Heart left ventricle (tissue), 16 donors: ENCODE results near the gene UBE2QL1. TPM values are rescaled to one million over a fixed set of nuclear protein-coding genes. Genes with fewer than 3 reads are reported as not detected.

Experiments used
- ATAC-seq, 4 donors: fragments of 200-7000 bp; cut with Tn5 transposase; one replicate each; pipeline ENCODE4 v1.9.1; 2020 to 2022; ENCODE audit warnings: moderate library complexity in 4 of 4, mild to moderate bottlenecking in 3 of 4, moderate number of reproducible peaks in 1 of 4
- DNase-seq, 5 donors: peaks; one replicate each; pipeline ENCODE4 v3.0.0-alpha.2; 2020
- H3K27ac ChIP-seq, 12 donors: fragments of 200-600 bp; sonication (generic) in 4 of 12; one replicate each; pipeline versions ENCODE4 v1.5.0 to v1.8.0; 2016 to 2022; ENCODE audit warnings: mild to moderate bottlenecking in 2 of 12
- H3K27me3 ChIP-seq, 9 donors: fragments of 200-600 bp; sonication (generic) in 2 of 9; one replicate each; pipeline versions ENCODE4 v1.5.1 to v1.8.0; 2016 to 2022; ENCODE audit warnings: mild to moderate bottlenecking in 3 of 9
- H3K36me3 ChIP-seq, 9 donors: fragments of 200-600 bp; sonication (generic) in 2 of 9; one replicate each; pipeline versions ENCODE4 v1.5.0 to v1.8.0; 2018 to 2022; ENCODE audit warnings: mild to moderate bottlenecking in 2 of 9
- H3K4me1 ChIP-seq, 12 donors: fragments of 200-600 bp; sonication (generic) in 4 of 12; one replicate each; pipeline versions ENCODE4 v1.5.0 to v1.8.0; 2016 to 2022; ENCODE audit warnings: mild to moderate bottlenecking in 3 of 12
- H3K4me3 ChIP-seq, 12 donors: fragments of 200-600 bp; sonication (generic) in 4 of 12; one replicate each; pipeline versions ENCODE4 v1.5.0 to v1.8.0; 2017 to 2022; ENCODE audit warnings: mild to moderate bottlenecking in 9 of 12, moderate library complexity in 4 of 12
- H3K9me3 ChIP-seq, 12 donors: fragments of 200-600 bp; sonication (generic) in 4 of 12; one replicate each; pipeline versions ENCODE4 v1.5.0 to v1.8.0; 2016 to 2022; ENCODE audit warnings: mild to moderate bottlenecking in 1 of 12
- POLR2A ChIP-seq, 2 donors: fragments of 450-650 bp; IDR thresholded peaks; one replicate each; pipeline ENCODE4 v1.6.1; 2017; ENCODE audit warnings: antibody characterized with exemption in 2 of 2, mild to moderate bottlenecking in 2 of 2, moderate library complexity in 2 of 2
- WGBS, 4 donors: extraction: QIAGEN DNeasy Blood & Tissue Kit in 2 of 4; methylation state at CpG; one replicate each; pipeline versions ENCODE4 v1.1.5 to v1.1.7; 2013 to 2018; 5-methylcytosine and 5-hydroxymethylcytosine counted together
- intact Hi-C, 10 donors: fragments of 100-400 bp; cut with DNase I; formaldehyde crosslinking; loops; one replicate each; pipeline versions ENCODE4 v1.11.1 to v1.14.2; 2022
- polyA plus RNA-seq, 2 donors: library from polyadenylated mRNA; stranded (reverse); fragments of 200-250 nt; gene quantifications; one replicate each; pipeline ENCODE4 v1.2.3, GENCODE V29; 2013
- total RNA-seq, 9 donors: library from RNA; depleted of rRNA in 2 of 9; stranded (reverse); fragments of >200 nt in 2 of 9; fragmentation: NEBNext Ultra II Directional in 3 of 9; extraction: Animal tissue kit (Norgen Biotek cat#: 25700) in 3 of 9; gene quantifications; one replicate each; pipeline versions ENCODE4 v1.1.0 to v1.2.4, GENCODE V29; 2016 to 2023
- TF ChIP-seq, protein P1 (sequence below), 12 donors: fragments of 200-600 bp; sonication (generic) in 4 of 12; IDR thresholded peaks; one replicate each; pipeline versions ENCODE4 v1.5.0 to v1.8.0; 2018 to 2022; ENCODE audit warnings: antibody characterized with exemption in 12 of 12, mild to moderate bottlenecking in 5 of 12
- donor health status: ischemic (EF 13 %, LVEDD 7.1; RV severe dilation, severe dysfunction).
- donor health status: healthy with polysubstance abuse.
- donor health status: DM: no; HTN: yes; CAD: no.
- donor health status: DM: no; HTN: no; CAD: no.
- donor health status: ischemic (EF 25% LVEDD 6.9; RV normal size, moderate dysfunction).
- donor health status: ischemic (EF 25% LVEDD 5.7; RV mildly dilated, moderate dysfunction).
- donor health status: healthy.
- donor health status: DM: yes; HTN: yes; CAD: no.
- donor health status: ischemic (EF 35%, LVEDD 5.7; RV mildly dilated, moderate dysfunction).
- donor health status: nonischemic (EF 11% LVEDD 7.7; RV severe dilation, severe dysfunction).
- donor health status: DM: yes; HTN: yes; CAD: no.
- donor health status: PGD.
- donor health status: ischemic (EF 29% LVEDD 5.4; RV normal size, mild dysfunction).
- donor health status: nonischemic (EF 23%, LVEDD 6.1; RV moderate dilation, normal function).

Gene UBE2QL1
- total and polyA plus RNA-seq, 11 donors: 9.8 to 32.0 (median 19.7) TPM

DNA sequence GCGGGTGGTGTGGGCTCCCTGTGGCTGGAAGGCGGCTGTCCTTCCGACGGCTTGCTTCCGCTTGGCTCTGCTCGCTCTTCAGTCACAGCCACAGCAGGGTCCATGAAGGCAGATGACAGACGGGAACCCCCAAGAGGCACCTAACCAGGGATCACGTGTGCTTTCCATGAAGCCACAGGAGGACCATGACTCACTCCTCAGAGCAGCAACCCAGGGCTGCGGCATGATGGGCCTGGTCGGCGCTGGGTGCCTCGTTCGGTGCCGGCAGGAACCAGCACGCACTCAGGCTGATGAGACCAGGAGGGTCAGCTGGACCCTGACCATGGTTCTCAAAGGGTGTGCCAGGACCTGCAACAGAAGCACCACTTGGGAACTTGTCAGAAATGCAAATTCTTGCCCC lies 37.5 kb upstream of the UBE2QL1 start:
- Histone ChIP-seq H3K4me3 (no peak overlapping the region), H3K9me3 (no peaks in the 10 kb centered on the region), H3K27me3 (peaks cover 0 to 4% (median 0%) of the 10 kb centered on the region in 9 donors), H3K4me1 (no peaks in the 10 kb centered on the region), H3K27ac (no peak overlapping the region), H3K36me3 (no peaks in the 10 kb centered on the region)
- 79 to 89% (median 88%) methylated on average over 13 to 15 of the region's 15 CpGs for WGBS, 4 donors
- intact Hi-C loops: no loop called here
- ATAC-seq: no peak
- no peak for DNase-seq
- TF ChIP-seq POLR2A (IDR thresholded peaks at IDR 0.05): no peak
- TF ChIP-seq, protein P1, sequence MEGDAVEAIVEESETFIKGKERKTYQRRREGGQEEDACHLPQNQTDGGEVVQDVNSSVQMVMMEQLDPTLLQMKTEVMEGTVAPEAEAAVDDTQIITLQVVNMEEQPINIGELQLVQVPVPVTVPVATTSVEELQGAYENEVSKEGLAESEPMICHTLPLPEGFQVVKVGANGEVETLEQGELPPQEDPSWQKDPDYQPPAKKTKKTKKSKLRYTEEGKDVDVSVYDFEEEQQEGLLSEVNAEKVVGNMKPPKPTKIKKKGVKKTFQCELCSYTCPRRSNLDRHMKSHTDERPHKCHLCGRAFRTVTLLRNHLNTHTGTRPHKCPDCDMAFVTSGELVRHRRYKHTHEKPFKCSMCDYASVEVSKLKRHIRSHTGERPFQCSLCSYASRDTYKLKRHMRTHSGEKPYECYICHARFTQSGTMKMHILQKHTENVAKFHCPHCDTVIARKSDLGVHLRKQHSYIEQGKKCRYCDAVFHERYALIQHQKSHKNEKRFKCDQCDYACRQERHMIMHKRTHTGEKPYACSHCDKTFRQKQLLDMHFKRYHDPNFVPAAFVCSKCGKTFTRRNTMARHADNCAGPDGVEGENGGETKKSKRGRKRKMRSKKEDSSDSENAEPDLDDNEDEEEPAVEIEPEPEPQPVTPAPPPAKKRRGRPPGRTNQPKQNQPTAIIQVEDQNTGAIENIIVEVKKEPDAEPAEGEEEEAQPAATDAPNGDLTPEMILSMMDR (IDR thresholded peaks at IDR 0.05): no peak

DNA sequence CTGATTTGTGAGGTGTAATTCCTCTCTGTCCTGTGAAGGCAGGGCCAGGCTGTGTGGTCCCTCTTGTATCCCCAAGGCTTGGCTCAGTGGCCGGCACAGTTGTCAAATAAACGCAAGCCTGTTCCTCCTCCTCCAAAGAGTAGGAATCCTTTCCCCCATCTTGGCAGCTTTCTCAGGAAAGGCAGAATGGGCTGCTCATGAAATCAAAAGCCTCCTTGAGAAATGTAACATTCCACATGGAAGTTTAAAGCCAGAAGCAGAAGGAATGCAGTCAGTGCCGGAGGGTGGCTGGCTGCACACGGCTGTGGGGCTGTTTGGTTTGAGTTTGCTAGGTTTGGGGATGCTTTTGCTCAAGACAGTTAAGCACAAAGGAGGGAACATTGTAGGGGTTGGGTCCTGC lies 35.8 kb upstream of the UBE2QL1 start:
- Histone ChIP-seq H3K4me3 (no peak overlapping the region), H3K27ac (no peak overlapping the region), H3K36me3 (no peaks in the 10 kb centered on the region), H3K27me3 (peaks cover 0 to 4% (median 0%) of the 10 kb centered on the region in 9 donors), H3K9me3 (no peaks in the 10 kb centered on the region), H3K4me1 (no peaks in the 10 kb centered on the region)
- 69 to 77% (median 72%) methylated on average over 4 of the region's 4 CpGs for WGBS, 4 donors
- TF ChIP-seq POLR2A (IDR thresholded peaks at IDR 0.05): no peak
- TF ChIP-seq, protein P1 (IDR thresholded peaks at IDR 0.05): no peak
- ATAC-seq (no peak), DNase-seq (no peak)
- intact Hi-C loops: no loop called here

DNA sequence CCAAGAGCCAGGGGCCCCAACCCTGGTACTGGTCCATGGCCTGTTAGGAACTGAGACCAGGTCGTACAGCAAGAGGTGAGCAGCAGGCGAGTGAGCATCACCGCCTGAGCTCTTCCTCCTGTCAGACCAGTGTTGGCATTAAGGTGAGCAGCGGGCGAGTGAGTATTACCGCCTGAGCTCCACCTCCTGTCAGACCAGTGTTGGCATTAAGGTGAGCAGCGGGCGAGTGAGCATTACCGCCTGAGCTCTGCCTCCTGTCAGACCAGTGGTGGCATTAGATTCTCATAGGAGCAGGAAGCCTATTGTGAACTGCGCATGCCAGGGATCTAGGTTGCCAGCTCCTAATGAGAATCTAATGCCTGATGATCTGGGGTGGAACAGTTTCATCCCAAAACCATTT lies 31.0 kb upstream of the UBE2QL1 start:
- intact Hi-C loops: no loop called here
- TF ChIP-seq, protein P1 (IDR thresholded peaks at IDR 0.05): no peak
- TF ChIP-seq POLR2A (IDR thresholded peaks at IDR 0.05): no peak
- H3K9me3 ChIP-seq: no peaks in the 10 kb centered on the region
- WGBS, 4 donors: 89 to 94% (median 92%) methylated on average over 10 of the region's 10 CpGs
- H3K4me1 ChIP-seq: peaks cover 0 to 8% (median 0%) of the 10 kb centered on the region in 12 donors
- H3K27me3 ChIP-seq: no peaks in the 10 kb centered on the region
- DNase-seq (no peak), ATAC-seq (no peak)
- H3K36me3 ChIP-seq: no peaks in the 10 kb centered on the region
- H3K27ac ChIP-seq: no peak overlapping the region
- no peak overlapping the region for H3K4me3 ChIP-seq

DNA sequence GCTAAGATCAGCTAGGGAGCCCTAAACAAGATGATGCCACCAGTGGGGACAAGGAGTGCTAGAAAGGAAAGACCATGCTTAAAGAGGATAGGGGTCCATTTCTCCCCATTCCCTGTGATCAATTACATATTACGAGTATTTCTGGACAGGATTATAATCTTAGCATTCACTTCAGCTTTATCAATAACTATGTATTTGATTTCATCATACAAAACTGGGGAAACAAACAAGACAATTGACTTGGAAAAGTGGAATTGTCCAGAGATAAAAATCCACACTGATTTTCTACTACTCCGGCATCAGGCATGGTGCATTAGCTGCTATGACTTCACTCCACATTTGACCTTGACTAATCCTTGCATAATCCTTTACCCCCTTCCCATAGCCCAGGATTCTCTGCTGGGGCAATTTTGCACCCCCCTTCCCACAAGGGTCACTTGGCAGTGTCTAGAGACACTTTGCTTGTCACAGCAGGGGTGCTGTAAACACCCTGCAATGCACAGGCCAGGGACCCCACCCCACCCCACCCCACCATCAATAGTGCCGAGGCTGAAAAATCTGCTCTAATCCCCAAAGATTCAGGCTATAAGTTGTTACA lies 29.9 kb upstream of the UBE2QL1 start:
- Histone ChIP-seq H3K36me3 (no peaks in the 10 kb centered on the region), H3K9me3 (no peaks in the 10 kb centered on the region), H3K4me3 (no peak overlapping the region), H3K4me1 (peaks cover 0 to 8% (median 0%) of the 10 kb centered on the region in 12 donors), H3K27ac (peak overlapping the region in 2 of 12 donors; percentile 3 to 47), H3K27me3 (no peaks in the 10 kb centered on the region)
- ATAC-seq: peak in 1 of 4 donors; percentile 25
- no peak for TF ChIP-seq POLR2A (IDR thresholded peaks at IDR 0.05)
- DNase-seq: no peak
- intact Hi-C loops: no loop called here
- WGBS, 4 donors: 72 to 84% (median 75%) methylated on average over 3 of the region's 3 CpGs
